MV-4-11 (cell line): Measurements from ENCODE around the gene COL2A1.

ENCODE experiments used
- DNase-seq: peaks from one replicate; lab custom pipeline; 2025; lab: John Stamatoyannopoulos, UW

Gene COL2A1

GRCh38 chr12:47989666-47990065 lies 14.6 kb downstream of the COL2A1 start:
- no peak for DNase-seq

GRCh38 chr12:47989023-47989417 lies 15.3 kb downstream of the COL2A1 start:
- no peak for DNase-seq

GRCh38 chr12:47988073-47989022 lies 15.9 kb downstream of the COL2A1 start:
- no peak for DNase-seq

- DNase-seq = no peak
Measured at GRCh38 chr12:47987411-47988072, 16.7 kb downstream of the COL2A1 start.

GRCh38 chr12:47986832-47987231 lies 17.4 kb downstream of the COL2A1 start:
- no peak for DNase-seq

GRCh38 chr12:47986291-47986660 lies 18.0 kb downstream of the COL2A1 start:
- DNase-seq = no peak

GRCh38 chr12:47985596-47986290 lies 18.5 kb downstream of the COL2A1 start:
- DNase-seq = no peak

- DNase-seq = no peak
Measured at GRCh38 chr12:47984331-47984801, 19.9 kb downstream of the COL2A1 start.

- DNase-seq = no peak
Measured at GRCh38 chr12:47983541-47984115, 20.6 kb downstream of the COL2A1 start.

GRCh38 chr12:47982770-47983169 lies 21.5 kb downstream of the COL2A1 start:
- no peak for DNase-seq

- DNase-seq = no peak
Measured at GRCh38 chr12:47982311-47982710, 22.0 kb downstream of the COL2A1 start.

- no peak for DNase-seq
Measured at GRCh38 chr12:47981496-47982260, 22.6 kb downstream of the COL2A1 start.

GRCh38 chr12:47980779-47981495 lies 23.3 kb downstream of the COL2A1 start:
- no peak for DNase-seq

- no peak for DNase-seq
Measured at GRCh38 chr12:47980197-47980596, 24.1 kb downstream of the COL2A1 start.

GRCh38 chr12:47979686-47980085 lies 24.6 kb downstream of the COL2A1 start:
- DNase-seq = no peak

- no peak for DNase-seq
Measured at GRCh38 chr12:47979166-47979565, 25.1 kb downstream of the COL2A1 start.

- DNase-seq = no peak
Measured at GRCh38 chr12:47978598-47978873, 25.7 kb downstream of the COL2A1 start.

- DNase-seq = no peak
Measured at GRCh38 chr12:47977772-47978597, 26.3 kb downstream of the COL2A1 start.

- DNase-seq = no peak
Measured at GRCh38 chr12:47977046-47977771, 27.1 kb downstream of the COL2A1 start.
